H9 (cell line): ENCODE measurements around the gene FGD6. TPM values are rescaled to one million over a fixed set of nuclear protein-coding genes. Genes with fewer than 3 reads are reported as not detected.

ENCODE experiments used
- DNase-seq: peaks from one replicate; pipeline ENCODE4 v3.0.0-alpha.2; 2017
- H2AFZ ChIP-seq: one replicate; pipeline ENCODE4 v1.6.1; 2013; ENCODE audit warnings: mild to moderate bottlenecking, low read length, control low read depth, moderate library complexity
- H2AK5ac ChIP-seq: 2 replicates; pipeline ENCODE4 v1.6.1; 2013; ENCODE audit warnings: low read length, control low read depth, mixed read lengths; ENCODE audit not compliant: insufficient read length
- H2BK120ac ChIP-seq: one replicate; pipeline ENCODE4 v1.6.1; 2013; ENCODE audit warnings: low read depth, mild to moderate bottlenecking, low read length, control low read depth, inconsistent platforms; ENCODE audit not compliant: poor library complexity, severe bottlenecking
- H2BK12ac ChIP-seq: 2 replicates; pipeline ENCODE4 v1.6.1; 2013; ENCODE audit warnings: low read length, control low read depth, mixed read lengths, low read depth; ENCODE audit not compliant: insufficient read length
- H2BK15ac ChIP-seq: 2 replicates; pipeline ENCODE4 v1.6.1; 2013; ENCODE audit warnings: low read depth, low read length, control low read depth
- H2BK20ac ChIP-seq: one replicate; pipeline ENCODE4 v1.6.1; 2013; ENCODE audit warnings: low read depth, mild to moderate bottlenecking, low read length, control low read depth, inconsistent platforms; ENCODE audit not compliant: poor library complexity, severe bottlenecking
- H2BK5ac ChIP-seq: 2 replicates; pipeline ENCODE4 v1.6.1; 2013; ENCODE audit warnings: low read length, control low read depth, mixed read lengths; ENCODE audit not compliant: insufficient read length
- H3K14ac ChIP-seq: 2 replicates; pipeline ENCODE4 v1.6.1; 2013; ENCODE audit warnings: low read length, control low read depth; ENCODE audit not compliant: insufficient read depth
- H3K18ac ChIP-seq: 2 replicates; pipeline ENCODE4 v1.6.1; 2013; ENCODE audit warnings: low read depth, mild to moderate bottlenecking, mixed read lengths, low read length, control low read depth; ENCODE audit not compliant: insufficient read length
- H3K23ac ChIP-seq: 2 replicates; pipeline ENCODE4 v1.6.1; 2013; ENCODE audit warnings: low read length, control low read depth, mixed read lengths, low read depth; ENCODE audit not compliant: insufficient read length
- H3K23me2 ChIP-seq: 2 replicates; pipeline ENCODE4 v1.6.1; 2013; ENCODE audit warnings: low read depth, mild to moderate bottlenecking, mixed read lengths, low read length, control low read depth; ENCODE audit not compliant: insufficient read length, poor library complexity, severe bottlenecking
- H3K27ac ChIP-seq: 2 replicates; pipeline ENCODE4 v1.5.1; 2013; ENCODE audit warnings: low read length, control low read depth, mixed read lengths, low read depth; ENCODE audit not compliant: insufficient read length
- H3K27me3 ChIP-seq: 2 replicates; pipeline ENCODE4 v1.6.1; 2013; ENCODE audit warnings: low read length, control low read depth, inconsistent platforms; ENCODE audit not compliant: insufficient read depth
- H3K4ac ChIP-seq: 2 replicates; pipeline ENCODE4 v1.6.1; 2013; ENCODE audit warnings: low read depth, mild to moderate bottlenecking, control low read depth, inconsistent platforms, low read length, moderate library complexity
- H3K4me1 ChIP-seq: 2 replicates; pipeline ENCODE4 v1.6.1; 2013; ENCODE audit warnings: low read length, control low read depth, inconsistent platforms; ENCODE audit not compliant: insufficient read depth
- H3K4me2 ChIP-seq: 2 replicates; pipeline ENCODE4 v1.6.1; 2013; ENCODE audit warnings: low read length, control low read depth, mixed read lengths; ENCODE audit not compliant: insufficient read length, insufficient read depth
- H3K56ac ChIP-seq: 2 replicates; pipeline ENCODE4 v1.6.1; 2013; ENCODE audit warnings: low read depth, mild to moderate bottlenecking, mixed read lengths, low read length, control low read depth; ENCODE audit not compliant: insufficient read length
- H3K79me1 ChIP-seq: 2 replicates; pipeline ENCODE4 v1.6.1; 2013; ENCODE audit warnings: low read depth, mild to moderate bottlenecking, moderate library complexity, low read length, control low read depth, inconsistent platforms; ENCODE audit not compliant: insufficient read depth, poor library complexity, severe bottlenecking
- H3K79me2 ChIP-seq: 2 replicates; pipeline ENCODE4 v1.6.1; 2013; ENCODE audit warnings: low read length, control low read depth, inconsistent platforms; ENCODE audit not compliant: insufficient read depth
- H3K9ac ChIP-seq: 2 replicates; pipeline ENCODE4 v1.6.1; 2013; ENCODE audit warnings: low read length, control low read depth, mixed read lengths; ENCODE audit not compliant: insufficient read length; ENCODE audit errors: extremely low read depth
- H3K9me3 ChIP-seq: one replicate; pipeline ENCODE4 v1.6.1; 2013; ENCODE audit warnings: low read depth, low read length, inconsistent platforms; ENCODE audit not compliant: control insufficient read depth
- H3T11ph ChIP-seq: one replicate; pipeline ENCODE4 v1.6.1; 2013; ENCODE audit warnings: mild to moderate bottlenecking, low read length, control low read depth, inconsistent platforms
- H4K20me1 ChIP-seq: one replicate; pipeline ENCODE4 v1.6.1; 2013; ENCODE audit not compliant: control insufficient read depth, insufficient read length, insufficient read depth
- H4K5ac ChIP-seq: 2 replicates; pipeline ENCODE4 v1.6.1; 2013; ENCODE audit warnings: low read depth, mild to moderate bottlenecking, mixed read lengths, low read length, control low read depth; ENCODE audit not compliant: insufficient read length
- H4K8ac ChIP-seq: replicated peaks from 2 replicates; pipeline ENCODE4 v1.6.1; 2013; ENCODE audit warnings: low read length, control low read depth, mixed read lengths, low read depth; ENCODE audit not compliant: insufficient read length
- H4K91ac ChIP-seq: 2 replicates; pipeline ENCODE4 v1.6.1; 2013; ENCODE audit warnings: low read depth, mild to moderate bottlenecking, moderate library complexity, mixed read lengths, low read length, control low read depth; ENCODE audit not compliant: insufficient read length
- H3K27ac Mint-ChIP-seq, 3 experiments: 2 replicates in 2 of 3; 3 replicates in 1 of 3; pipeline ENCODE4 v1.8.0; 2020 to 2021; ENCODE audit warnings: mixed read lengths in 3 of 3, mild to moderate bottlenecking in 1 of 3, moderate library complexity in 1 of 3
- H3K27me3 Mint-ChIP-seq: 2 replicates; pipeline ENCODE4 v1.8.0; 2021; ENCODE audit warnings: low read depth, mild to moderate bottlenecking, moderate library complexity, mixed read lengths
- H3K36me3 Mint-ChIP-seq, 3 experiments: 2 replicates in 2 of 3; 3 replicates in 1 of 3; pipeline ENCODE4 v1.8.0; 2020 to 2021; ENCODE audit warnings: low read depth in 3 of 3, mixed read lengths in 3 of 3; ENCODE audit not compliant: insufficient read depth in 1 of 3
- H3K4me1 Mint-ChIP-seq, 2 experiments: 2 replicates each; pipeline ENCODE4 v1.8.0; 2020; ENCODE audit warnings: mixed read lengths in 2 of 2
- H3K4me3 Mint-ChIP-seq, 2 experiments: 2 replicates in 1 of 2; 3 replicates in 1 of 2; pipeline ENCODE4 v1.8.0; 2020 to 2021; ENCODE audit warnings: mild to moderate bottlenecking in 2 of 2, mixed read lengths in 2 of 2, moderate library complexity in 1 of 2
- H3K9me3 Mint-ChIP-seq, 2 experiments: 2 replicates in 1 of 2; 3 replicates in 1 of 2; pipeline ENCODE4 v1.8.0; 2020; ENCODE audit warnings: mild to moderate bottlenecking in 2 of 2, mixed read lengths in 2 of 2, moderate library complexity in 1 of 2
- WGBS: extraction: QIAGEN DNeasy Blood & Tissue Kit; methylation state at CpG from one replicate; pipeline ENCODE4 v1.1.7; 2013; ENCODE audit warnings: missing lambda C conversion rate, low lambda C conversion rate, mixed read lengths; ENCODE audit not compliant: insufficient read length; ENCODE audit errors: extremely low coverage; 5-methylcytosine and 5-hydroxymethylcytosine counted together
- total RNA-seq: library from RNA; stranded (reverse); gene quantifications from 2 replicates; pipeline ENCODE4 v1.2.1, GENCODE V29; 2021
- TF ChIP-seq, protein P1 (sequence below): fragments of 200-600 bp; sonication (generic); conservative IDR thresholded peaks from 3 replicates; pipeline ENCODE4 v1.8.0; 2021; ENCODE audit warnings: antibody characterized with exemption, mild to moderate bottlenecking

Gene FGD6
- total RNA-seq, 1 experiment from 2014 or later: 39.5 TPM

DNA sequence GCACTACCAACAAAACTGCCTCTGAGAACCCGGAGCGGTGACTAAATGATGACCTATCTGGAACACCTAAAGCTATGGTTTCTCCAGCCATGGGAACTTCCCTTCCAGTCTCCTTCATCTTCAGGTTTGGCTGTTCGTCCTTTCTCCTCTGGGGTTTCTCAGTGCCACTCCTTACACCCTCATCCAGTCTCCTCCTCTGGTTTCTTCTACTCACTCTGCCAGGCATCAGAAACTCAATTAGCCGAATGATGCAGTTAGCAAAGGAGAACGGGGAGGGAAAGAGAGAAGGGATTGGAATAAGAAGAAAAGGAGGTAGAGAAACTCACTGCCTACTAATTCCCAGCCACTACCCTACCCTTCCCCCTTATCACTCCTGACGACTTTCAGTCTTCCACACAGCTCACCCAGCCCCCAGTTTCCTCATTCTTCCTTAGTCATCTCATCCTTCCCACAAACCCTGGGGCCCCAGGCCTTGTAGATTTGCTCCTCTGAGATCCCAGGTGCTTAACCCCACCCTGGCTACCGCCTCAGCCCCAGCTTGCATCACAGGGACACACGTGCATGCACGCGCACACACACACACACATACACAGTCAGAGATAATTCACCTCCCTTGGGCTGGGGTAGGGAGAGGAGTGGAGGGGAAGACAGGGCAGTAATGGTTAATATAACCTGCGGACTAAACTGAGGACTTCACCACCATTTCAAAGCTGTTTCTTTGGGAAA, 13.0 kb downstream of the FGD6 start:
- Histone ChIP-seq H4K5ac (no peak overlapping the region), H3K4me2 (peak overlapping the region; percentile 55), H2AFZ (no peak overlapping the region), H3K79me1 (no peaks in the 10 kb centered on the region), H4K20me1 (no peaks in the 10 kb centered on the region), H3K4me1 (peaks cover 33% of the 10 kb centered on the region), H3K4ac (no peak overlapping the region), H4K91ac (no peak overlapping the region), H2BK15ac (no peak overlapping the region), H3K9ac (peak overlapping the region; percentile 26), H2BK12ac (peak overlapping the region; percentile 99), H3K79me2 (peaks cover 2% of the 10 kb centered on the region; the same call in 1 of the 2 replicates), H2BK120ac (no peak overlapping the region), H3K23me2 (no peaks in the 10 kb centered on the region), H2BK20ac (peak overlapping the region; percentile 27), H2AK5ac (peak overlapping the region; percentile 97), H3K9me3 (no peaks in the 10 kb centered on the region), H3T11ph (peak overlapping the region; percentile 72), H2BK5ac (peak overlapping the region; percentile 80), H4K8ac (no peak overlapping the region), H3K14ac (no peak overlapping the region), H3K23ac (no peak overlapping the region), H3K27ac (peak overlapping the region; percentile 98), H3K18ac (peak overlapping the region; percentile 72), H3K27me3 (no peaks in the 10 kb centered on the region), H3K56ac (no peak overlapping the region)
- Mint-ChIP-seq H3K27me3 (no peaks in the 10 kb centered on the region), H3K27ac (peak overlapping the region; percentile 97 to 98 (median 98)), H3K36me3 (peaks cover 18 to 24% (median 19%) of the 10 kb centered on the region in 3 experiments; a peak in 6 of 7 replicates), H3K4me3 (peak overlapping the region; percentile 5 to 62; a peak in 2 of 5 replicates), H3K4me1 (peaks cover 84 to 89% of the 10 kb centered on the region in 2 experiments), H3K9me3 (no peaks in the 10 kb centered on the region)
- no CpG with 5 or more reads among the region's 11 CpGs for WGBS
- peak; percentile 80 for DNase-seq
- TF ChIP-seq, protein P1, sequence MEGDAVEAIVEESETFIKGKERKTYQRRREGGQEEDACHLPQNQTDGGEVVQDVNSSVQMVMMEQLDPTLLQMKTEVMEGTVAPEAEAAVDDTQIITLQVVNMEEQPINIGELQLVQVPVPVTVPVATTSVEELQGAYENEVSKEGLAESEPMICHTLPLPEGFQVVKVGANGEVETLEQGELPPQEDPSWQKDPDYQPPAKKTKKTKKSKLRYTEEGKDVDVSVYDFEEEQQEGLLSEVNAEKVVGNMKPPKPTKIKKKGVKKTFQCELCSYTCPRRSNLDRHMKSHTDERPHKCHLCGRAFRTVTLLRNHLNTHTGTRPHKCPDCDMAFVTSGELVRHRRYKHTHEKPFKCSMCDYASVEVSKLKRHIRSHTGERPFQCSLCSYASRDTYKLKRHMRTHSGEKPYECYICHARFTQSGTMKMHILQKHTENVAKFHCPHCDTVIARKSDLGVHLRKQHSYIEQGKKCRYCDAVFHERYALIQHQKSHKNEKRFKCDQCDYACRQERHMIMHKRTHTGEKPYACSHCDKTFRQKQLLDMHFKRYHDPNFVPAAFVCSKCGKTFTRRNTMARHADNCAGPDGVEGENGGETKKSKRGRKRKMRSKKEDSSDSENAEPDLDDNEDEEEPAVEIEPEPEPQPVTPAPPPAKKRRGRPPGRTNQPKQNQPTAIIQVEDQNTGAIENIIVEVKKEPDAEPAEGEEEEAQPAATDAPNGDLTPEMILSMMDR: no peak
